Measurements from ENCODE around the gene GABRA4.

Gene GABRA4

GRCh38 chr4:46993075-46994006, at the start of gene GABRA4:
GABRA4 (minus strand) TSS chr4:46993581; CDS start chr4:46993424, 157 bp downstream.
- no peak for DNase-seq (ENCODE audit: low read depth)

GRCh38 chr4:47040828-47041227, 47.4 kb upstream of the GABRA4 start:
- DNase-seq (ENCODE audit: low read depth), result no peak

GRCh38 chr4:47038263-47038662, 44.9 kb upstream of the GABRA4 start:
- DNase-seq (ENCODE audit: low read depth), result no peak

- no peak for DNase-seq (ENCODE audit: low read depth)
These were observed 39.2 kb upstream of the GABRA4 start for GRCh38 chr4:47032405-47033106.

- DNase-seq (ENCODE audit: low read depth), result no peak
These were observed 38.5 kb upstream of the GABRA4 start for GRCh38 chr4:47031751-47032404.

- no peak for DNase-seq (ENCODE audit: low read depth)
These were observed 37.8 kb upstream of the GABRA4 start, which contains the start of gene GABRB1 for GRCh38 chr4:47031011-47031678. GABRB1 (plus strand) TSS chr4:47031567.

- DNase-seq (ENCODE audit: low read depth), result no peak
These were observed 24.1 kb upstream of the GABRA4 start for GRCh38 chr4:47017494-47017893.

- DNase-seq (ENCODE audit: low read depth), result no peak
These were observed 23.7 kb upstream of the GABRA4 start for GRCh38 chr4:47017081-47017480.

GRCh38 chr4:47013373-47013772, 20.0 kb upstream of the GABRA4 start:
- DNase-seq (ENCODE audit: low read depth), result no peak

- DNase-seq (ENCODE audit: low read depth), result no peak
These were observed 19.3 kb upstream of the GABRA4 start for GRCh38 chr4:47012676-47013075.

- no peak for DNase-seq (ENCODE audit: low read depth)
These were observed 17.6 kb upstream of the GABRA4 start for GRCh38 chr4:47010912-47011446.

- no peak for DNase-seq (ENCODE audit: low read depth)
These were observed 17.0 kb upstream of the GABRA4 start for GRCh38 chr4:47010347-47010911.

GRCh38 chr4:47002580-47002979, 9.2 kb upstream of the GABRA4 start:
- DNase-seq (ENCODE audit: low read depth), result no peak

GRCh38 chr4:47000406-47000805, 7.0 kb upstream of the GABRA4 start:
- no peak for DNase-seq (ENCODE audit: low read depth)

- no peak for DNase-seq (ENCODE audit: low read depth)
These were observed 6.2 kb upstream of the GABRA4 start for GRCh38 chr4:46999566-46999965.

GRCh38 chr4:46994007-46994405, 625 bp upstream of the GABRA4 start:
- DNase-seq (ENCODE audit: low read depth), result no peak

GRCh38 chr4:46992338-46992737, 1.0 kb downstream of the GABRA4 start:
- no peak for DNase-seq (ENCODE audit: low read depth)

GRCh38 chr4:46986922-46987638, 6.3 kb downstream of the GABRA4 start:
- no peak for DNase-seq (ENCODE audit: low read depth)

GRCh38 chr4:46984781-46985180, 8.6 kb downstream of the GABRA4 start:
- DNase-seq (ENCODE audit: low read depth), result no peak

- no peak for DNase-seq (ENCODE audit: low read depth)
These were observed 12.5 kb downstream of the GABRA4 start for GRCh38 chr4:46980851-46981250.

GRCh38 chr4:46979726-46980125, 13.7 kb downstream of the GABRA4 start:
- no peak for DNase-seq (ENCODE audit: low read depth)
